Erythroblast (primary cell): ENCODE data around the gene OR2A1.
"Not testable (repeated sequence)": the region's sequence is repeated elsewhere in the genome, so short reads cannot be mapped to it uniquely, and the experiment has no call there.

ENCODE experiments used
- DNase-seq, 2 experiments: peaks; one replicate each; lab custom pipeline; 2025; lab: John Stamatoyannopoulos, UW

Gene OR2A1

GRCh38 chr7:144311872-144312469, at the start of gene OR2A1:
Gene OR2A1 (plus strand): TSS chr7:144312419. CDS start chr7:144318125, 5,706 bp downstream.
- not testable (repeated sequence) for DNase-seq

GRCh38 chr7:144264692-144265091, 47.5 kb upstream of the OR2A1 start, which contains the start of gene OR2A7:
Gene OR2A7 (minus strand): TSS chr7:144264792. CDS start chr7:144259628, 5,164 bp downstream.
- DNase-seq: not testable (repeated sequence)

- not testable (repeated sequence) for DNase-seq
Observed at GRCh38 chr7:144269188-144269587, 43.0 kb upstream of the OR2A1 start, which contains the start of gene CTAGE8. Gene CTAGE8 (minus strand): TSS chr7:144269288. CDS start chr7:144269250, 38 bp downstream.

GRCh38 chr7:144275281-144275680, 36.9 kb upstream of the OR2A1 start:
- DNase-seq: not testable (repeated sequence)

- DNase-seq: not testable (repeated sequence)
Observed at GRCh38 chr7:144280010-144280409, 32.2 kb upstream of the OR2A1 start.

GRCh38 chr7:144281981-144282380, 30.2 kb upstream of the OR2A1 start:
- not testable (repeated sequence) for DNase-seq

GRCh38 chr7:144282490-144282889, 29.7 kb upstream of the OR2A1 start:
- not testable (repeated sequence) for DNase-seq

GRCh38 chr7:144283716-144284115, 28.5 kb upstream of the OR2A1 start:
- DNase-seq: not testable (repeated sequence)

- not testable (repeated sequence) for DNase-seq
Observed at GRCh38 chr7:144287171-144287784, 24.9 kb upstream of the OR2A1 start.

- DNase-seq: not testable (repeated sequence)
Observed at GRCh38 chr7:144291607-144292006, 20.6 kb upstream of the OR2A1 start.

GRCh38 chr7:144292384-144293161, 19.6 kb upstream of the OR2A1 start:
- not testable (repeated sequence) for DNase-seq

- not testable (repeated sequence) for DNase-seq
Observed at GRCh38 chr7:144293794-144294499, 18.3 kb upstream of the OR2A1 start.

GRCh38 chr7:144302578-144303303, 9.5 kb upstream of the OR2A1 start:
- not testable (repeated sequence) for DNase-seq

- DNase-seq: not testable (repeated sequence)
Observed at GRCh38 chr7:144303607-144304006, 8.6 kb upstream of the OR2A1 start.

- not testable (repeated sequence) for DNase-seq
Observed at GRCh38 chr7:144305156-144305555, 7.1 kb upstream of the OR2A1 start.

GRCh38 chr7:144309702-144310101, 2.5 kb upstream of the OR2A1 start:
- not testable (repeated sequence) for DNase-seq

GRCh38 chr7:144311218-144311617, 1.0 kb upstream of the OR2A1 start:
- DNase-seq: not testable (repeated sequence)

GRCh38 chr7:144317537-144317936, 5.3 kb downstream of the OR2A1 start:
- DNase-seq: not testable (repeated sequence)

- not testable (repeated sequence) for DNase-seq
Observed at GRCh38 chr7:144319547-144319946, 7.3 kb downstream of the OR2A1 start.

GRCh38 chr7:144321677-144322206, 9.5 kb downstream of the OR2A1 start:
- not testable (repeated sequence) for DNase-seq

- DNase-seq: not testable (repeated sequence)
Observed at GRCh38 chr7:144323359-144323758, 11.1 kb downstream of the OR2A1 start.
